GM19043 (cell line): ENCODE data around the gene IGF1R.

Experiments used
- ATAC-seq: cut with Tn5 transposase; IDR thresholded peaks from one replicate; pipeline ENCODE4 v1.9.1; 2021; ENCODE audit warnings: low read depth; ENCODE audit not compliant: unreplicated experiment

The IGF1R gene

DNA sequence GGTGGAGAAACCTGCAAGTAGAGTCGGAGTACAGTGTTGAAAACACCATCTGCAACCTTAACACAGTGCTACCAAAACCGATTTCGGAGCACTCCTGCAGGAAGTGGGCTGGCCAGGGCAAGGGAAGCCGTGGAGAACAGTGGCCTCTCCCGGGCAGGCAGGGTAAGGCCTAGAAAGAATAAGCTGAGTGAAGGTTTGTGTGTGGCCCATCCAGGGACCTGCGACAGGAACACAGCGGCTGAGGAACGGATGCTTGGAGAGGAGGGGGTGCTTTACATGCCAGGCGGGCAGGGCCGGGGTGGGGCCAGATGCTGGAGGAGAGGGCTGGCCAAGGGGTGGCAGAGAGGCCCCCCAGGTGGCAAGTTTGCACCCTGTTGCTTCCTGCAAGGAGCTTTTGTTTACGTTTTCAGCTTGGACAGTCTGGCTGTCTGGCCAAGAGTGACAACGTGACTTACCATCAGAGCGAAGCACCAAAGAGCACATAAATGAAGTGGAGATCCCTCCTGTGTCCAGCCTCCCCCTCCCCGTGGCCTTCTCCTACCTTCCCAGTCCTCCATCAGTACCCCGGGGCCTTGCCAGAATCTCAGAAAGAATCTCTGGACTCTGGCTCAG is 202.7 kb downstream of the IGF1R start:
- peak; percentile 41 for ATAC-seq

DNA sequence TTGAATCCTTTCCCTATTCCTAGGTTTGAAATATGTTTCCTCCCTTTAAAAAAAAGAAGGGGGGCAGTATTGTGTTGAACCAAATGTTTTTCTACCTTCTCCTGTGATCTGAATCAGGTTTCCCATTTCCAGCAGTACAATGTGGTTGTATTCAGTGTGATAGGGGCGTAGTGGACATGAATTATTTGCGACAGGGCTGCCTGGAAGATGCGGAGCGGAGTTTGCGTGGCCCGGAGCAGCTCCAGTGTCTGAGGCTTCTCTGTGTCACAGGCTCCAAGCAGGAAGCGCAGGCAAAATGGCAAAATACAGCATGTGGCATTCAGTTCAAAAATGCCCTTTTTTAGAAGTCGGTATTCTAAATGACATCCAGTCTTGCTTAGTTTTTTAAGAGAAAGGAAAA is 204.8 kb downstream of the IGF1R start:
- ATAC-seq = peak; percentile 36

DNA sequence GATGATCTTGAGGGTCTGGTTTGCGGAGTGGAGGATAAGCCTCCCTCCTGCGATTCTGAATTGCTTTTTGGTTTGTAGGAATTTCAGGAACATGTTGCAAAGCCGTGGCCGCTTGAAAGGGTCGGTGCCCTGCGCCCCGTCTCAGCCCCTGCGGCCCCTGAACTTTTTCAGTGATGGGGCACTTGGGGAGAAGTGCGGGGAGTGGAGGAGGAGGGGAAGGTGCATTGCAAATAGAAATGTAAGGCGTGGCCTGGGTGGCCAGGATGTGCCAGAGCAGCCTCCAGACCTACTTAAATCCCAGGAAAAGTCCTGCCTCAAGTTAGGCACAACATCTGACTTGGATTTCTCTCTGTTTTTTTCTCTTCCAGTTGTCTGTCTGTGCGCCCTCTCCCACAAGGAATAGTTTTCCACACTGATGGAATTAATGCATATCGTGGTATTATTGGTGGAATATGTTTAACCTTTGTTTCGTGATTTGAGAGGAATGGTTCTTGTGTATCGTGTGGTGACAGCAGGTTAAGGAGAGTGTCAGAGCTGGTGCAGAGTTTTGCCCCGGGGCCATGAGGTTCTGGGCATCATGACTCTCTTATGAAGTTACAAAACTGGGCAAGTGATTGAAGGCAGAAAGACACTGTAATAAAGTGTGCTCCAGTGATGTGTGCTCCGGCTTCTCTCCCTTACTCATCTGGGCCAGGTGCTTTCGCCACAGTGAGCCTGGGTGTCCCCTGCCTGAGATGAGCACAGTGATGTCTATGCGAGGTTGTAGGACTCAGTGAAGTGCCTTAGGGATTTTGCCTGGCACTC is 205.5 kb downstream of the IGF1R start:
- ATAC-seq = no peak

DNA sequence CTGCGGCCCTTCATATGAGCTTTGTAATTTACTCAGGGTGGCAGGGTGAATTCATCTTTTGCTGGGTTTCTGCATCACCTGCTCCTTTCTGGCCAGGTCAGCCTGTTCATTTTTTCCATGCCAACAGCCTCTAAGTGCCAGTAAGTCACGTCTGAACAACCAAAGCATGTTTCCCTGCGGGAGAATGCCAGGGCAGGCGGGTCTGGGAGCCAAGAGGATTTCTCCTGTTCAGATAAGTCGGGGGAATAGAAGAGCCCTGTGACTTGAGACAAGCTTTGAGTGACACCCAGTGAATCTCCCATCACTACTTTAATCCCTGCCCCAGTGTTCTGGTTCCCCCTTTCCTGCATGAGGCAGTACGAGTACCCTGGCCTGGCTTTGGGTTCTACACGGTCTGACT is 206.2 kb downstream of the IGF1R start:
- ATAC-seq = no peak

DNA sequence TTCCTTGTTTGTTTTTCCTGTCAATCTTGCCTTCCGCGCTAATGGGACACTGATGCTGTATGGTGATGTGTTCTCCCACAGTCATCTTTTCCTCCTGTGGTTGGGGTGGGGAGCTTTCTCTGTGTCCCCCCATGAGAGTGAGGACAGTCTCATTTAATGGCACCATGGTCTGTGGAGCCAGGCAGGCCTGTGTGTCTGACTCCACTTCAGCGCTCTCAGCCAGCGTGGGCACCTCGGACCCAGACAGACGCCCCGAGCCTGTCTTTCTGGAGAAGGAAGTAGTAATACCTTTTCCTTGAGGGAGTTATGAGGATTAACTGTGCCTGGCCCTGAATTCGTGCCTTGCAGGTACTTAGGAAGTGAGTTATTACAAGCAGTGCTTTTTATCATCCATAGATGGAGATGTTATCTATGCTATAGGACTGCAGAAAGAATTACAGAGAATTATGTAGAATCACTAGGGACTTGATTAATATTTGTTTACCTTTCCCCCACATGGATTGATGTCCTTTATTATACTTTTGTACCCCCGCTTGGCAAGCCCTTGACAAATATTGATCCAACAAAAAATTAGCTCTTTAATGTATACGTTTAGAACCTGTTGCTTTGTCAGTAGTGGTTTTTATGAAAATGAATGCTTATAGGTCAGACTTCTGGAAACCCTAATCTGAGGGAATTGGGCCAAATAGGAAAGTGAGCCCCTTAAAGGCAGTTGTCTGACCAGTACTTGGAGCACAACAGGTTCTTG is 206.9 kb downstream of the IGF1R start:
- no peak for ATAC-seq

DNA sequence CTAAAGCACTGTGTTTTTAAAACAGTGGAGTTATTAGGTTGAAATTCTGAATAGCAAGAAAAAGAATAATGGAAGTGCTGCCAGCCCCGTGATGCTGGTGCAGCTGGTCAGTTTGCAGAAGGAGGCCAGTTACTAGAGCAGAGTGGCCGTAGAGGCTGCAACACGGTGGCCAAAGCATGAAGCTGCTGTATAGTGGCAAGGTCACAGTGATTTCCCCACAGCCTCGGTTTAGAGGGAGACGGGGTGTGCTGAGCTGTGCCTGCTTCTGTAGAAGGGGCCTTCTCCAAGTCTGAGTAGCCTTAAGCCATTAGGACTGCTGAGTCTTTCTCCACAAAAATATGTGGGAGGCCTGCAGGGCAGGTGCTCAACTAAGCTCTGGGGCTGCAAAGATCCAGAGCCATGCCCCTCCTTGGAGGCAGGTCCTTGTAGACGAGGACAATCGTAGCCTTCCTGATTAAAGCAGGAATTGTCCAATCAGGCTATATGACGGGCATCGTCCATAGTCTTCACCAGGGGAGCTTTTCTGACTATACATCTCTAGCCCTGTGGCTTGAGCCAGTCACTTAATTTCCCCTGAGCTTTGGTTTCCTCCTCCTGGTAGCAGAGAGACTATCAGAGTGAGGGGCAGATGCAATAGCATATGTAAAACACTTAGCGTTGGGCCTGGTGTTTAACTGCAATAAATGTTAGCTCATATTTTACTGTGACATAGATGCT is 207.6 kb downstream of the IGF1R start:
- no peak for ATAC-seq

DNA sequence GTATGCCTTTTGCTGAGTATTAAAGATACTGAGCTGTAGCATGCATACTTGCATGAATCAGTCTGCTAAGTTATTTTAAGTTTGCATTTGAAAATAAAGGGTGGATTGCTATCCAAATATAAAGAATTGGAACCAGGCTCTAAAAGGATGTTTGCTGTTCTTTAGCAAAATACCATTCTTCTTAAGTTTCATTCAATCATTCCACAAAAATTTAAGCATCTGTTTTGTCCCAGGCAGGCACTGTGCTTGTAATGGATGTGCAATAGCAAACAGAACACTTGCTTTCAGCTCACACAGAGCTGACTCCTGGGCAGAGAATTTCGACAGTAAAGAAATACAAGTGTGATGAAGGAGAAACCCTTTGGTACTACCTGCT is 208.2 kb downstream of the IGF1R start:
- no peak for ATAC-seq

DNA sequence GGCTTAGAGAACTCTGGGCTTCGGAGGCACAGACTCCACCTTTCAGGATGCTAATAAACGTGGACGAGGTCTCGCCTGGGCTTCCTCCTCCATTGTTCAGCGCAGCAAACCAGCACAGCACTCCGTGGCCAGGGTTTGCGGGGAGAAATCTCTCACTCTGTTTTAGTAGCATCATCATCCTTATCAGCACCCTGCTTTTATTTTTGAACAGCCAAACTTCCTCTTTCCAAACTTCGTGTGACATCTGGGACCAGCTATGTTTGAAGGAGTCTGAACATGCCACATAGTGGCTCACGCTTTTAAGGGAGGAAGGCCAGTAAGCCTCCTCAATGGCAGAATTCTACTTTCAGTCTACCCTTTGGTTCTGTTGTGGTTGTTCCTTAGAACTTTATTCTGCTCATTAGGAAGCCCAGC is 210.3 kb downstream of the IGF1R start:
- no peak for ATAC-seq

DNA sequence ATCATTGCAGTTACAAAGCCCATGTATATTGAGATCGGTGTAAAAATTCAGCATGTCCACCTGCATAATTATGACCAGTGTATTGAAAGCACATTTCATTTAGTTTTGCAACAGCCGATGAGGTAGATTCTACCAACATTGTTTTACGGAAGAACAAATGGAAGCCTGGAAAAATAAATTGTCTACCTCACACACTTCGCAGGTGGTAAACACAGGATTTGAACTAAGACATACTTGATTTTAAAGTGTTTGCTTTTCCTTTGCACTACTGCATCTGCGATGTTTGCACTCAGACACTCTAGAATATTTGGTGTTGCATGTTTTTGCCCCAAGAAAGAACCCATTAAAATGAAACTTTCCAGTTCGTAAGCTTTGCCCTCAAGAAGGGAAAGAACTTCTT is 210.8 kb downstream of the IGF1R start:
- no peak for ATAC-seq

DNA sequence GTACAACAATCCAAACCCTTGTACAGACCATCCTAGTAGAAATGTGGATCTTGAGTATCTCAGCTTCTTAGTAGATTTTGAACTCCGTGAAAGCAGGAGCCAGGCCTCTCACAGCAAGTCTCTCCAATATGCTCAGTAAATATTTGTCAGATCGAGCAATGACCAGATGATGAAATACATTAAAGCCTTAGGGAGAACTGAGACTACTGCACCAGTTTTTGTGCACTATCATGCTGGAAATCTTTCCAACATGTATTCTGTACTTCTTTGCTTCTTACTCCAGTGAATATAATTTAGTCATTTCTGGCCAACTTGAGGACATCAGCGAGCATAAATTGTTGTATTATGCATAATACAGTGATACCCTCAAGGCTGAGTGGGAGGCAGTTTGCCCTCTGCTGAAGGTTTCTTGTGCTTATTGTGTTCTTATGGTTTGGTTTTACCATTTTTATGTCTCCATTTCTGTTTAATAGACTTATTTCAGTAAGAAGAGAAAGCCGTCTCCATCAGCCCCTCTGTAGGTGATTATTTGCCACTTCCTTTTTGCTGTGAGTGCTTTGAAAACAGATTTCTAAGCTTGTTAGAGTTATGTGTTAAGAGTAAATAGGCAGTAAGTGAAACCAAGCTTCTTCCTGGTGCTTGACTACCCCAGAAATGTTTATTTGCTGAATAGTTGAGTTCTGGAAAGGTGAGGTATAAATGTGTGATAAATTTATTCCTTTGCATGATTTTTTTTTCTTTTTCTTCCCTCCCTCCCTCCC is 212.1 kb downstream of the IGF1R start:
- no peak for ATAC-seq

DNA sequence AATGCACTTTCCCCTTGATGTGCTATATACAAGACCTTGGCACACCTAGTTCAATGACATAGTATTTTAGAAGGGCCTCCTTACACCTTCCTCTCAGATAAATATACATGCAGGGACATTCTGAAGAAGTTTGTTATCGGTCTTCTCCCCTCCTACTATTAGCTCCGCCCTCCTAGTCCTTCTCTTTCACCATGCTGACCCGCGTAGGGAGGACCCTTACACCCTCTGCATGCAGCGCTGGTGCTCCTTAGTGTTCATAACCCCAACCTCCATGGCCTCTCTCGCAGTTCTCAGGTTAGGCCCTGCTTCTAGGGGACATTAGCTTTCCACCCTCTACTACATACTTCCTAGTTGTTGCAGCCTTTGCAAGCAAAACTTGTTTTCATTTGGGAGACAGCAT is 212.8 kb downstream of the IGF1R start:
- ATAC-seq = no peak

DNA sequence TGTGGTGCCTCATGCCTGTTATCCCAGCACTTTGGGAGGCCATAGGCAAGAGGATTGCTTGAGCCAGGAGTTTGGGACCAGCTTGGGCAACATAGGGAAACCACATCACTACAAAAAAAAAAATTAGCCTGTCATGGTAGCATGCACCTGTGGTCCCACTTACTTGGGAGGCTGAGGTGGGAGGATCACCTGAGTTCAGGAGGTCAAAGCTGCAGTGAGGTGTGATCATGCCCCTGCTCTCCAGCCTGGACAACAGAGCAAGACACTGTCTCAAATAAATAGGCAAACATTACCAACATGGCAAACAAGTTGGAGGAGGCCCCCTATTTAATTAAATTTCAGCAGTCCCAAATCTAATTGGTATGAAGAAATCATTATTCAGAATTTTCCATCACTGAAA is 215.6 kb downstream of the IGF1R start:
- ATAC-seq = no peak

DNA sequence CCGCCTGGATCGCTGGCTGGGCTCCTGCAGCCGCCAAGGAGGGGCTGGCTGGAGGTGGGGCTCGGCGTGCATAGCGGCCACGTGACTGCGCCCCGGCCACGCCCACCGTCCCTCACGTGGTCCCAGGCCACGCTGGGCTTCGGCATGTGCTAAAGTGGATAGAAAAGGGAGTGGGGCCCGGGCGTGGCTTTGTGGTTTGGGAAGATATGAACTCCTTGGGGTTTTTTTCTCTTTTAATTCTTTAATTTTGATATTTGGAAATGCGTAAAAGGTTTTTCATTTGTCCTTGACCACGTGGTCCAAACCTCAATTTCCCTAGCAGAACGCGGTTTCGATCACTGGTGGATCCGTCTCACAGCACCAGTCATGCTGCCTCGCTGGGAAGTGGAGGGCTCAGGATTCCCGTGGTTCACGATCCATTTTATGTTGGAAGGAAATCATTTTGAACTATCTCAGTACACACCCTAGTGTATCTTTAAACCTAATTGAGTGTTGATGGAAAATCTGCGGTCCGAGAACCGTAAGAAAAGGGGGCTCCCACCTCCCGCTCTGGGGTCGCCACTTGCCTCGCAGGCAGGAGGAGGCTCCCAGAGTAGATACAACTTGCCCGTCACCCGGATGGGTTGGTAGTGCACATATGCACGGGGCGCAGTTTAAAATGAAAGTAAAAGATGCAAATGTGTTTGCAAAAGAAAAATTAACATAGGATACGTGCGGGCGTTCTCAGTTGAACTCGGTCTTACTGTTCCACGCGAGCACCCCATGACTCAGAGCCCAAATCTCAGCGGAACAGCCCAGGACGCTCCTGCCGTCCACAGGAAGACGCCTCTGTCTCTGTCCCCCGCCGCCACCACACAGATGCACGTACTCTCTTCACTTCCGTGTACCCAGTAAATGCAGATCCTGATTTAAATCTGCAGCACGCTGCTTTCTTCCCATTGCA is 217.3 kb downstream of the IGF1R start:
- ATAC-seq = peak; percentile 93

DNA sequence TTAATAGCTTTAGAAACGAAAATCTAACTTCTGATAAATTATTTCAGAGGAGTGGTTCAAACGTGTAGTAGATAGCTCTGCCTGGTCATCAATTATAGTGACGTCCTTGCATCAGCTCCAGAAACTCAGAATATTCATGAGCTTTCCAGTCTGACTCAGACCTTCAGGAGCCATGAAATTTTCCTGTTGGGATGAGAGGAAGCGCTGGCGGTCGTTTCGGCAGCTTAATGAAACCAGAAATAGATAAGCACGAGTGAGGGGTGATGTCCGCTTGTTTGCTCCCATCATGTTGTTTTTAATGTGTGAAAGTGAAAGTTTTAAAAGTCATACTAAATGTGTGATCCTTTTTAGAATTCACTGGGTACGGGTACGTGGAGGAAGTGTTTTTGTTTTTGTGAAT is 218.2 kb downstream of the IGF1R start:
- no peak for ATAC-seq

DNA sequence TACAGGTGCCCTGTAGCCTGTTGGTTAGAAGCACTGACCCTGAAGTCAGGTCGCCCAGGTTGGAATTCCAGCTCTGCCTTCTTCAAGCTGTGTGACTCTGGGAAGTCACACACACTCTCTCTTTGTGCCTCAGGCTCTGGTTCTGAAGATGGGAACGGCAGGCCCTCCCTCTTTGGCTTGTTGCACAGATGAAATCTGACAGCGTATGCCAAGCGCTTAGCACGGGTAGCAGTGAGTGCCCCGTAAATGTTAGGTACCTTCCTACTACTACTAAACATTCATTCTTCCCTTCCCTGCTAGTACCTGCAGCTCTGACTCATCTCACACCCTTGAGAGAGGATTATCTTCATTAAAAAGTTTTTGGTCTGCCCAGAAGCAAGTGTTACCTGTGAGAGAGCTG is 220.2 kb downstream of the IGF1R start:
- no peak for ATAC-seq

DNA sequence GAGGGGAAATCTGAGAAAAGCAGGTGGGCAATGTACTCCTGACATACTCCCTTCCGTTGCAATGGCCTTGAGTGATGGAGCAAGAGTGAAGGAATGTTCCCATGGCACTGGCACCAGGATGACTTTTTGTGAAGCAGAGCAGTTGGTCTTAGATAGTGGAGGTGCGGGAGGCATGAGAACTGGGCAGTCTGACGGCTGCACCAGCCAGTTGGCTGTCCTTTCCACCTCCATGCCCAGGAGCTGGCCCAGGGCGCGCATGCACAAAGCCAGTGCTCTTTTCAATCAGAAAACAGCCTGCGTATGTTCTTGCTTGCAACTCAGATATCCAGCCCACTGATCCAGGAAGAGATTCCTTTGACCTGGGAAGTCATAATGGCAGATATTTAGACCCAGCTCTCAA is 222.4 kb downstream of the IGF1R start:
- no peak for ATAC-seq

DNA sequence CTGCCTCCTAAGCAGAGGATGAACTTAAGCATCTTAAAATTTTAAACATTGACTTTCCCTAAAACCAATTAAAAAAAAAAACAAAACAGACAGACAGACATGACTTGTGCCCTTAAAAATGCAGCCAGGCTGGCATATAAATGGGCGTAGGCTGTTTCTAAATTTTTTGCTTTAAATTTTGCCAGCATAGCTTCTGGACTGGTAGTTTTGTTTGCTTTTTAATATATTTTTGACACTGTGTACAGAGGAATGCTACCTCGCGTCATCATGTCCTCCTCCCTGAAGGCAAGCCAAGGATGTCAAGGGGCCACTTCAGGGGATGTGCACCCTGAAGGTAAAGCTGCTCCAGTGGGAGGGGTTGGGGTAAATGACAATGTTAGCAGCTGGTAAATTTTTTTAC is 224.4 kb downstream of the IGF1R start:
- no peak for ATAC-seq

DNA sequence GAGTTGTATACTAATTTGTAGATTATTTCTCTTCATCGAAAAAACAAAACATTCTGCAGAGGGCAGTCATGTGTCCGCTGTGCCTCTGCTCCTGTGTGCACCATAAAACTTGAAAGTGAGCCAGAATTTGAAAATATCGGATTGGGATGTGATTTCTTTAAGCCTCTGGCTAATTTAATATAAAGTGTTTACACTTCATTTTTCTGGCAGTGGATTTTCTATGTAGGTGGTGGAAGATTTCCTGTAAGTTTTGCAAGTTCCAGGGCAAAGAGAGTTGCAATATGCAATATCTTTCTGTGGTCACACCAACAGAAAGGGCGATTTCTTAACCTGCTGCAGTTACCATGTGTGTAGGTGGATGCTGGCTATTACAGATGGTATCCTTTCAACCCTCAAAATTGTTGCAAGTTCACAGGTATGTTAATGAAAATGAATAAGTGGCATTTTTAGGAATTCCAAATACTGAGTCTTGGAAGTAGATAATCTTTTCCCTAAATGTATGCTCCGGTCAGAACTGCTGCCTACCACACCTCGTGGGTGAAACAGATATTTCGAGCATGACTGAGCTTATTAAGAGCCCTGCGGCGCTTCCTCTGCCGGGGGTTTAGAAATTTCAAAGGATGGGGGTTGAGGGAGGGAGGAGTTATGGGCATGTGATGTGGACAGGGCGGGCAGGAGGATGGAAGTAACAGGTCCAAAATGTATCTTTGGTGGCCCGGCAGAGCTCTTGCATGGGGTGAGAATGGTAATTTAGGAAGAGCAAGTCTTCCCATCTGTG is 225.3 kb downstream of the IGF1R start:
- peak; percentile 49 for ATAC-seq

DNA sequence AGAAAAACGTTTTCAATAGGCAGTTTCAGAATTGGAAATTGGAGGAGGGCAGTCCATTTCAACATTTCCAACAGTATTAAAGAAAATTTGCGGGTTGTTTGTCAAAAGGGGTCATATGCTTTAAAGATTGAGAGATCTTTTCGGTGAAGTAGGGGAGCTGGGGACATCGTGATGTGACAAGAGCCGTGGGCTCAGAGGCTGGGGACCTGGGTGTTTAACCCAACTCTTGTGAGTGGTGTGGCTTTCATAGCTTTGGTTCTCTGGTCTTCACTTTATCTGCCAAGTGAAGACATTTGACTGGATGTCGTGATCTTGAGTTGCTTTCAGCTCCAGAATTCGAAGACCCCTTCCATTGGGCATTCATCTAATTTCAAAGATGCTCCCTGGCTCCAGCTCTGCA is 226.0 kb downstream of the IGF1R start:
- ATAC-seq = no peak
